Pancreas (tissue), 10 donors: ENCODE data around the gene KCNMA1. TPM values are rescaled to one million over a fixed set of nuclear protein-coding genes. Genes with fewer than 3 reads are reported as not detected.
A peak's percentile ranks its signal among the peaks of the same experiment; 100 is the strongest.

Experiments
- ATAC-seq, 4 donors: fragments of 200-7000 bp; cut with Tn5 transposase; one replicate each; pipeline versions ENCODE4 v1.8.0 to v1.9.1; 2020; ENCODE audit warnings: mild to moderate bottlenecking in 4 of 4, moderate library complexity in 4 of 4
- DNase-seq, 6 donors: peaks; one replicate each; pipeline ENCODE4 v3.0.0-alpha.2; 2020
- FAIRE-seq: peaks from 2 replicates; lab custom pipeline; 2012; peaks lifted over from hg19 to GRCh38; lab: Jason Lieb, UNC
- H3K27ac ChIP-seq, 4 donors: fragments of 200-600 bp; sonication (generic); 1 replicate in 3 of 4; 2 replicates in 1 of 4; pipeline versions ENCODE4 v1.5.0 to v1.8.0; 2020
- H3K27me3 ChIP-seq, 4 donors: fragments of 200-600 bp; one replicate each; pipeline ENCODE4 v1.8.0; 2021
- H3K36me3 ChIP-seq, 3 donors: fragments of 200-600 bp; sonication (generic) in 1 of 3; one replicate each; pipeline versions ENCODE4 v1.5.0 to v1.8.0; 2020 to 2021
- H3K4me1 ChIP-seq, 3 donors: fragments of 200-600 bp; one replicate each; pipeline ENCODE4 v1.8.0; 2021
- H3K4me3 ChIP-seq, 4 donors: fragments of 200-600 bp; sonication (generic) in 2 of 4; one replicate each; pipeline versions ENCODE4 v1.5.0 to v1.8.0; 2020 to 2021
- H3K9me3 ChIP-seq, 4 donors: fragments of 200-600 bp; one replicate each; pipeline ENCODE4 v1.8.0; 2021
- WGBS, 2 donors: extraction: QIAGEN DNeasy Blood & Tissue Kit; methylation state at CpG; one replicate each; pipeline ENCODE4 v1.1.7; 2013; 5-methylcytosine and 5-hydroxymethylcytosine counted together
- intact Hi-C, 3 donors: fragments of 100-400 bp; cut with DNase I; formaldehyde crosslinking; loops; one replicate each; pipeline versions ENCODE4 v1.11.1 to v1.14.2; 2022
- polyA plus RNA-seq, 2 donors: library from polyadenylated mRNA; stranded (reverse); fragments of 200-250 nt; gene quantifications; one replicate each; pipeline ENCODE4 v1.2.3, GENCODE V29; 2013
- total RNA-seq, 6 donors: library from RNA; stranded (reverse); fragmentation: NEBNext Ultra II Directional in 4 of 6; extraction: Animal tissue kit (Norgen Biotek cat#: 25700) in 4 of 6; gene quantifications; one replicate each; pipeline versions ENCODE4 v1.2.1 to v1.2.4, GENCODE V29; 2021 to 2023
- TF ChIP-seq, protein P1 (sequence below), 4 donors: fragments of 200-600 bp; sonication (generic) in 3 of 4; IDR thresholded peaks; one replicate each; pipeline versions ENCODE4 v1.5.0 to v1.8.0; 2021; ENCODE audit warnings: antibody characterized with exemption in 4 of 4
- donor health status: healthy with polysubstance abuse.
- donor health status: DM: no; HTN: no; CAD: no; lungs with moderate emphysema.
- donor health status: DM: no; HTN: no; CAD: no.
- donor health status: control.
- donor health status: control.
- donor health status: Bipolar disorder and iron deficiency.
- donor health status: DM: yes; HTN: yes; CAD: no.
- donor health status: DM: no; HTN: no; CAD: no.
- donor health status: DM: no; HTN: no; CAD: no.
- donor health status: DM: yes; HTN: yes; CAD: no.

The KCNMA1 gene
- total and polyA plus RNA-seq, 8 donors, result 3.5 to 19.4 (median 9.3) TPM

- DNase-seq (no peak), ATAC-seq (no peak), FAIRE-seq (no peak)
- intact Hi-C loops, result no loop called here
- no peaks in the 10 kb centered on the region for H3K36me3 ChIP-seq
- WGBS, 2 donors, result 70 to 78% methylated on average over 6 of the region's 6 CpGs
- H3K4me1 ChIP-seq, result no peaks in the 10 kb centered on the region
- no peaks in the 10 kb centered on the region for H3K9me3 ChIP-seq
- H3K27ac ChIP-seq, result no peak overlapping the region
- no peak overlapping the region for H3K4me3 ChIP-seq
- TF ChIP-seq, protein P1, sequence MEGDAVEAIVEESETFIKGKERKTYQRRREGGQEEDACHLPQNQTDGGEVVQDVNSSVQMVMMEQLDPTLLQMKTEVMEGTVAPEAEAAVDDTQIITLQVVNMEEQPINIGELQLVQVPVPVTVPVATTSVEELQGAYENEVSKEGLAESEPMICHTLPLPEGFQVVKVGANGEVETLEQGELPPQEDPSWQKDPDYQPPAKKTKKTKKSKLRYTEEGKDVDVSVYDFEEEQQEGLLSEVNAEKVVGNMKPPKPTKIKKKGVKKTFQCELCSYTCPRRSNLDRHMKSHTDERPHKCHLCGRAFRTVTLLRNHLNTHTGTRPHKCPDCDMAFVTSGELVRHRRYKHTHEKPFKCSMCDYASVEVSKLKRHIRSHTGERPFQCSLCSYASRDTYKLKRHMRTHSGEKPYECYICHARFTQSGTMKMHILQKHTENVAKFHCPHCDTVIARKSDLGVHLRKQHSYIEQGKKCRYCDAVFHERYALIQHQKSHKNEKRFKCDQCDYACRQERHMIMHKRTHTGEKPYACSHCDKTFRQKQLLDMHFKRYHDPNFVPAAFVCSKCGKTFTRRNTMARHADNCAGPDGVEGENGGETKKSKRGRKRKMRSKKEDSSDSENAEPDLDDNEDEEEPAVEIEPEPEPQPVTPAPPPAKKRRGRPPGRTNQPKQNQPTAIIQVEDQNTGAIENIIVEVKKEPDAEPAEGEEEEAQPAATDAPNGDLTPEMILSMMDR (IDR thresholded peaks at IDR 0.05), result no peak
- H3K27me3 ChIP-seq, result no peaks in the 10 kb centered on the region
Measured at GRCh38 chr10:77614778-77615625, 22.6 kb downstream of the KCNMA1 start.

GRCh38 chr10:77613476-77614130 lies 24.0 kb downstream of the KCNMA1 start:
- TF ChIP-seq, protein P1 (IDR thresholded peaks at IDR 0.05), result no peak

DNA sequence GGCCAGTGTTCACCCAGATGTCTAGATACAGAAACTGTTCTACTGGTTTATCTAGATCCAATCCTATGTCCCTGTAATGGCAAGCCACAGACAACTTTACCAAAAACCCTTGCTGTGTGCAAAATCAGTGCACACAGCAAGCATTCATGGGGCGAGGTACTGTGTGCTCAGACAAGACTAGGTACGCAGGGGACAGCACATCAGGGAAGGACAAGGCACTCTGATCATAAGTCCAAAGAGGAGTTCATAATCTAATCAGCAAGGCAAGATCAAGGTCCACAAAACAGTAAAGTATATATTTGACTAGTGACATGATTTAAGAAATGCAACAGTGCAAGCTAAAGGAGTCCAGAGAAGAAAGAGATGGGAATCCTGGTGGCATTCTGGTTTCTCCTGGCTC lies 25.9 kb downstream of the KCNMA1 start:
- ATAC-seq, result no peak
- WGBS, 2 donors, result 82 to 83% methylated on average over 2 of the region's 2 CpGs
- H3K4me1 ChIP-seq, result no peaks in the 10 kb centered on the region
- DNase-seq, result no peak
- H3K9me3 ChIP-seq, result no peaks in the 10 kb centered on the region
- FAIRE-seq, result no peak
- TF ChIP-seq, protein P1 (IDR thresholded peaks at IDR 0.05), result no peak
- intact Hi-C loops, result no loop called here
- no peak overlapping the region for H3K4me3 ChIP-seq
- H3K36me3 ChIP-seq, result no peaks in the 10 kb centered on the region
- no peaks in the 10 kb centered on the region for H3K27me3 ChIP-seq
- no peak overlapping the region for H3K27ac ChIP-seq

More at GRCh38 chr10:77613476-77614130, 24.0 kb downstream of the KCNMA1 start:
- 63 to 71% methylated on average over 9 of the region's 9 CpGs for WGBS, 2 donors
- no peak for FAIRE-seq
- Histone ChIP-seq H3K36me3 (no peaks in the 10 kb centered on the region), H3K4me1 (no peaks in the 10 kb centered on the region), H3K27me3 (no peaks in the 10 kb centered on the region), H3K4me3 (no peak overlapping the region), H3K27ac (no peak overlapping the region), H3K9me3 (no peaks in the 10 kb centered on the region)
- no peak for DNase-seq
- peak in 3 of 4 donors; percentile 45 to 60 (median 48) for ATAC-seq
- intact Hi-C loops, result no loop called here

DNA sequence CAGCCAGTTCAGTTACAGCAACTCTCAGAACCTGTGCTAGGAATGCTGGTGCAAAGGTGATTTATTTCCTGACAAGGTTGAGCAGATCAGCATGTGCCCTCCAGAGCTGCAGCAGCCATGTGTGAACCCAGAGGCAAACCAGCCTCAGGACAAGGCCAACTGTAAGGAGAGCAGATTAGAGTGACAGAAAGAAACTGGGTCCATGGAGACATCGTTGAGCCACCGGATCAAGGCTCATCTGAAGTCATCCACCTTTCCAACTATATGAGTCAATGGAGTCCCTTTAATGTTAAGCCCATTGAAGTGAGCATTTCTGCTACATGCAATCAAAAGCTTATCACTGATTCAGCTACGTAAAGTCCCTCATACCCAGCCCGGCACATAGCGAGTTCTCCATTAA lies 26.4 kb downstream of the KCNMA1 start:
- H3K36me3 ChIP-seq, result no peaks in the 10 kb centered on the region
- WGBS, 2 donors, result 84 to 96% methylated on average over 5 of the region's 5 CpGs
- intact Hi-C loops, result no loop called here
- H3K27me3 ChIP-seq, result no peaks in the 10 kb centered on the region
- no peaks in the 10 kb centered on the region for H3K4me1 ChIP-seq
- H3K4me3 ChIP-seq, result no peak overlapping the region
- no peak overlapping the region for H3K27ac ChIP-seq
- TF ChIP-seq, protein P1 (IDR thresholded peaks at IDR 0.05), result no peak
- no peak for DNase-seq
- FAIRE-seq, result no peak
- H3K9me3 ChIP-seq, result no peaks in the 10 kb centered on the region
- ATAC-seq, result no peak
